ENCODE results near the gene LRIT2.
A peak's percentile ranks its signal among the peaks of the same experiment; 100 is the strongest.

The LRIT2 gene

DNA sequence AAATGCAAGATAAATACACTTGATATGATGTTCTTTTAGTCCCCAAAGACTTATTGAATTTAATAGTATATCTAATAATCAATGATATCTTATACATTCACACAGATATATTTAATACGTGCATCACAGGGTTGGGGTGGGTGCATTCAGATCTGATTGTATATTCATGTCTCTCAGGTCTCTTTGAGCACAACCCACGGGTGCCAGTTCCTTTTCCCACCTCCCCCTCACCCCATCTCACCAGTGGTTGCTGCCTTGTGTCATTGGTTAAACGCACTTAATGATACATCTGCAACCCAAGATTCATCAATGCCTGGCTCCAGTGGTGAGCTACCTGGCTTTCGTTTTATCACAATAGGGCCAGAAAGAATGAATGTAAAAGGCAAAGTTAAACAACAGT lies 9.8 kb upstream of the LRIT2 start:
- no peak for ATAC-seq (replicated peaks; ENCODE audit: extremely low read depth, poor library complexity, severe bottlenecking)
- DNase-seq (ENCODE audit: low spot score in 2 of 2): no peak
- Mint-ChIP-seq H3K36me3 (ENCODE audit: insufficient read depth) (no peaks in the 10 kb centered on the region), H3K27me3 (peaks cover 40% of the 10 kb centered on the region), H3K27ac (ENCODE audit: low read depth) (no peak overlapping the region), H3K4me1 (no peaks in the 10 kb centered on the region), H3K9me3 (no peaks in the 10 kb centered on the region), H3K4me3 (no peak overlapping the region)

DNA sequence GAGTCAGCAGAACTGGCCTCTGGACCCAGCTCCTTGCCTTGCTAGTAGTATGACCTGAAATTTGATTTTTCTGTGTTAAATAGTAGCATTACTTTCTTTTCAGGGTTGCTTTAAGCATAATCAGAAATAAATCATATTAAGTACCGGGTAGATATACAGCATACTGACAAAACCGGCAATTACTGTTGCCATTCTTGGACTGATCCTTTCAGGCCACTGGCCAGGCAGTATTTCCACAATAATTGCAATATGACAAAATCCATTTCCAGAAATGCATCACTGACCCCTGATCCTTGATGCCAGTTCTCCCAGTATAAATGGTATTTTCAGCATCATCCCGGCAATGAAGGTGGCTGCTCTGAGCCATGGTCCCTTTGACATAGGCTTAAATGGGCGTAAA lies 9.1 kb upstream of the LRIT2 start:
- no peaks in the 10 kb centered on the region for H3K4me1 Mint-ChIP-seq
- peaks cover 39% of the 10 kb centered on the region for H3K27me3 Mint-ChIP-seq
- no peak for ATAC-seq (replicated peaks; ENCODE audit: extremely low read depth, poor library complexity, severe bottlenecking)
- no peaks in the 10 kb centered on the region for H3K36me3 Mint-ChIP-seq (ENCODE audit: insufficient read depth)
- H3K9me3 Mint-ChIP-seq: no peaks in the 10 kb centered on the region
- H3K4me3 Mint-ChIP-seq: no peak overlapping the region
- no peak overlapping the region for H3K27ac Mint-ChIP-seq (ENCODE audit: low read depth)
- DNase-seq (ENCODE audit: low spot score in 2 of 2): no peak

DNA sequence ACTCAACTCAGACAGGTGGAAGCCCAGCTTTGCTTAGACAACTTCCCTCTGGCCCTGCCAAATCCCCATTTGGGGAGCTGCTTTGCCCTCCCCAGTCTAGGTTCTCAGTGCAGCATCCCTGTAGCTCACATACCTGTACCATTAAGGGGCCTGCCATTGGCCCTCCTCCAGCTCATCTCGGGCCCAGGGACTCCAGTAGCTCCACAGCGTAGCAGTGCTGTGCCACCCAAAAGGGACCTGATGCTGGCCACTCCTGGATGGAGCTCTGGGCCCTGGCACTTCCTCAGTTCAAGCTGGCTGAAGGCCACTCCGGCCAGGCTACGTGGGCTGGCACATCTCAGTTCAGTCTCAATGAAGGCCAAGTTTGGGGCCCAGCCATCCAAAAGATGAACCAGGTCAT lies 8.6 kb upstream of the LRIT2 start:
- ATAC-seq (replicated peaks; ENCODE audit: extremely low read depth, poor library complexity, severe bottlenecking) (no peak), DNase-seq (ENCODE audit: low spot score in 2 of 2) (no peak)
- Mint-ChIP-seq H3K4me3 (no peak overlapping the region), H3K9me3 (no peaks in the 10 kb centered on the region), H3K4me1 (no peaks in the 10 kb centered on the region), H3K27ac (ENCODE audit: low read depth) (no peak overlapping the region), H3K36me3 (ENCODE audit: insufficient read depth) (no peaks in the 10 kb centered on the region), H3K27me3 (peaks cover 39% of the 10 kb centered on the region)

DNA sequence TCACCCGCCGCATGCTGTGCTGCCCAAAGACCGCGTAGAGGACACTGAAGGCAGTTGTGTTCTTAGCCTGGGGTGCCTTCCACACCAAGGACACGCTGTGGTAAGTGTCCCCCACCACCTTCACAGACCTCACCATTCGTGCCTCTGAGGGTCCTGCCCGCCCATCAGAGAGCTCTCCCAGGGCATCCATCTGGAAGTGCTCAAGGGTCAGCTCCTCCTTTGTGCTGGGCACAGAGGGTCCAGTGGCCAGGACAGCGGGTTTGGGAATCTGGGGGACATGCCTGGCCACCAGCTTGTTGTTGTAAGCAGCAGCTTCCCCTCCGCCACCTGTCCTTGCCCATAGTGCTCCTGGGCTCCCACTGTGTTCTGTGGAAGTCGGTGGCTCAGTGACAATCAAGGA lies 7.0 kb upstream of the LRIT2 start:
- no peak for ATAC-seq (replicated peaks; ENCODE audit: extremely low read depth, poor library complexity, severe bottlenecking)
- DNase-seq (ENCODE audit: low spot score in 2 of 2): no peak
- no peak overlapping the region for H3K4me3 Mint-ChIP-seq
- no peaks in the 10 kb centered on the region for H3K9me3 Mint-ChIP-seq
- no peak overlapping the region for H3K27ac Mint-ChIP-seq (ENCODE audit: low read depth)
- H3K4me1 Mint-ChIP-seq: no peaks in the 10 kb centered on the region
- peaks cover 52% of the 10 kb centered on the region for H3K27me3 Mint-ChIP-seq
- H3K36me3 Mint-ChIP-seq (ENCODE audit: insufficient read depth): no peaks in the 10 kb centered on the region

DNA sequence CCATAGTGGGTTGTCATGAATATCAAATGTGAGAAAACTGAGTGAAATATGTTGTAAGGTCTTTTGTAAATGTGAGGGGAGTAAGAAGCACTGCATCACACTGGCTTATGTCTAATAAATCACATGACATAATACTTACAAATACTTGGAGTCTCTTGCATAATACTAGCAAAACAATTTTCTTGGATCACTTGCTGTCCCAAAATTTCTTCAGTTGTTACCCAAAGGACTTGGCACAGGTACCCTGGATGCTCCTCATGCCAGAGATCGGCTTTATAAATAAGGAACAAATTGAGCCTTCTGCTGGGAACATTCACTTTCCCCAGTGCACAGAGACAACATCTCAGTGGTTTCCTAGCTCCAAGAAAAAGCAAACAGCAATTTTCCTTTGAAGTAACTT lies 5.0 kb upstream of the LRIT2 start:
- peaks cover 59% of the 10 kb centered on the region for H3K27me3 Mint-ChIP-seq
- no peak overlapping the region for H3K4me3 Mint-ChIP-seq
- H3K27ac Mint-ChIP-seq (ENCODE audit: low read depth): no peak overlapping the region
- ATAC-seq (replicated peaks; ENCODE audit: extremely low read depth, poor library complexity, severe bottlenecking) (no peak), DNase-seq (ENCODE audit: low spot score in 2 of 2) (no peak)
- H3K4me1 Mint-ChIP-seq: no peaks in the 10 kb centered on the region
- H3K9me3 Mint-ChIP-seq: no peaks in the 10 kb centered on the region
- no peaks in the 10 kb centered on the region for H3K36me3 Mint-ChIP-seq (ENCODE audit: insufficient read depth)

DNA sequence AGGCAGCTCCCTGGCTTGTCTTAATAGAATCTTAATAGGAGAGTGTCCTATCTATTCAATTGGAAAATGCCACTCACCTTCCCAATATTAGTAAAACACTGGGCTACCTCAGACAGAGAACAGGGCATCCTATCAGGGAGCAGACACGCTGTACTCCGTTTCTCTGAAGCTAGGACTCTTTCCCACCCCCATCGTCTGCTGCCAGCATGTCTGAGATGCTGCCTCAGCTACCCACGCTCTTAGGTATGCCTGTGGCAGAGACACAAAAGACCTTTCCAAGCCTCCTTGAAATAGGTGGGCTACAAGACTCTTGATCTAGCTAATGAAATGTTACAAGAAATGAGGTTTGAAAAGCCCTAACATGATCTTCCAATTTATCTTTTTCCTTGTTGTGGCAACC lies 2.5 kb upstream of the LRIT2 start:
- Mint-ChIP-seq H3K4me1 (no peaks in the 10 kb centered on the region), H3K27ac (ENCODE audit: low read depth) (no peak overlapping the region), H3K4me3 (no peak overlapping the region), H3K9me3 (no peaks in the 10 kb centered on the region), H3K27me3 (peaks cover 70% of the 10 kb centered on the region), H3K36me3 (ENCODE audit: insufficient read depth) (no peaks in the 10 kb centered on the region)
- ATAC-seq (replicated peaks; ENCODE audit: extremely low read depth, poor library complexity, severe bottlenecking): no peak
- no peak for DNase-seq (ENCODE audit: low spot score in 2 of 2)

DNA sequence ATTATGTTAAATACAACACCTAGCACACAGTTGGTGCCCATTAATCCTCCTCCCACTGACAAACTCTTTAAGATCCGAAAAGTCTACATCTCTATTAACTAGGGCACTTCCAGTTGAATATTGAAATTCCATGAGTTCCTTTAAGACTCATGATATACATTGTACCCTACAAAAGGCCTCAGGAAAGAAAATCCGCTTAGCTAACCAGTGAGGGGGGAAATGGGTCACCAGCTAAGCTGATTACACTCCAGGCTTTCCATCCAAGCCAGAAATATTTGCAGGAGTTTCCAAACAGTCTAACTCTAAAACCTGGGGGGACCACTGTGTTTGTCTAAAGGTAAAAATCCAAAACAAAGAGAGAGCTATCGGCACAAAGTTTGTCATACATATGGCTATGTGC lies 1.3 kb upstream of the LRIT2 start:
- Mint-ChIP-seq H3K27me3 (peaks cover 72% of the 10 kb centered on the region), H3K4me3 (no peak overlapping the region), H3K36me3 (ENCODE audit: insufficient read depth) (no peaks in the 10 kb centered on the region), H3K27ac (ENCODE audit: low read depth) (no peak overlapping the region), H3K9me3 (no peaks in the 10 kb centered on the region), H3K4me1 (no peaks in the 10 kb centered on the region)
- DNase-seq (ENCODE audit: low spot score in 2 of 2) (no peak), ATAC-seq (replicated peaks; ENCODE audit: extremely low read depth, poor library complexity, severe bottlenecking) (no peak)

DNA sequence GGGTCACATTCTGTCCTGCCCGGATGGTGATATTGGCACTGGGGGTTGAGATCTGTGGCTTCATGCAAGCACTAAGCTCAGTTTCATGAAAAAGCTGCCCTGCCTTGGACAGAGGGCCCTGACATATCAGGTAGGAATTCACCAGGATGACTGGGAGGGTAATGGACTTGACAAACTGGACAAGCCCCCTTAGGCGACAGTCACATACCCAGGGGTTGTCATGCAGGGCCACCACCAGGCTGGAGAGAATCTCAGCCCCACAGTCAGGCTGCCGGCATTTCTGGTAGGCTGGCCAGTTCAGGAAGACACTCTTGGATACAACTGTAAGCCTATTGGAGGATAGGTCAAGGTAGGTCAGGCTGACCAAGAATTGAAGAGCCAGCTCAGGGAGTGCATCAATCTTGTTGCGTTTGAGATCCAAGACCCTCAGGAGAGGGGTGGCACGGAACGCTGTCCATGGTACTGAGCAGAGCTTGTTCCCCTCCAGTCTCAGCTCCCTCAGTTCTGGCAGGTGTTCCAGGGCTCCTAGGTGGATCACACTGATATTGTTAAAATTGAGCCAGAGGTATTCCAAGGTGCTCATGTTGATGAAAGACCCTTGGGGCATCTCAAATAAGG lies 824 bp downstream of the LRIT2 start:
- H3K4me1 Mint-ChIP-seq: no peaks in the 10 kb centered on the region
- peaks cover 67% of the 10 kb centered on the region for H3K27me3 Mint-ChIP-seq
- H3K4me3 Mint-ChIP-seq: no peak overlapping the region
- no peaks in the 10 kb centered on the region for H3K36me3 Mint-ChIP-seq (ENCODE audit: insufficient read depth)
- H3K9me3 Mint-ChIP-seq: peaks cover under 1% of the 10 kb centered on the region
- no peak for ATAC-seq (replicated peaks; ENCODE audit: extremely low read depth, poor library complexity, severe bottlenecking)
- no peak for DNase-seq (ENCODE audit: low spot score in 2 of 2)
- H3K27ac Mint-ChIP-seq (ENCODE audit: low read depth): no peak overlapping the region

DNA sequence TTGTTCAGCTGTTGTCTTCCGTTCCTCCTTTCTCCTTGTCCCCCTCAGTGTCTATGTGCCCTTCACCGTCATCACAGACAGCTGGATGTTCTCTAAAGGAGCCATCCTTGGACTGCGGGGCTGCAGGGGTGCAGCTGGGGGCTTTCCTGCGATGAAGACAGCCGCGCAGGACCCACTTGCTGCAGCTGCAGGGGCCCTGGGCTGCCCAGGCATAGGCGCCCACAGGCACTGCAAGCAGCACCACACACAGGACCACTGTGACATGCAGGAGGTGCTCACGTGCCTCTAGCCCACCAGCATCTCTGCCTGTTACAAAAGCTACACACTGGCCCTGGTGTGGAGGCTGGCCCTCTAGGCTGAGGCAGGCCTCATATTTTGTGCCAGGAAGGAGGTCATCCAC lies 3.4 kb downstream of the LRIT2 start:
- peaks cover 41% of the 10 kb centered on the region for H3K27me3 Mint-ChIP-seq
- H3K4me3 Mint-ChIP-seq: no peak overlapping the region
- ATAC-seq (replicated peaks; ENCODE audit: extremely low read depth, poor library complexity, severe bottlenecking) (no peak), DNase-seq (ENCODE audit: low spot score in 2 of 2) (no peak)
- peaks cover 5% of the 10 kb centered on the region for H3K9me3 Mint-ChIP-seq
- no peak overlapping the region for H3K27ac Mint-ChIP-seq (ENCODE audit: low read depth)
- no peaks in the 10 kb centered on the region for H3K4me1 Mint-ChIP-seq
- H3K36me3 Mint-ChIP-seq (ENCODE audit: insufficient read depth): no peaks in the 10 kb centered on the region

DNA sequence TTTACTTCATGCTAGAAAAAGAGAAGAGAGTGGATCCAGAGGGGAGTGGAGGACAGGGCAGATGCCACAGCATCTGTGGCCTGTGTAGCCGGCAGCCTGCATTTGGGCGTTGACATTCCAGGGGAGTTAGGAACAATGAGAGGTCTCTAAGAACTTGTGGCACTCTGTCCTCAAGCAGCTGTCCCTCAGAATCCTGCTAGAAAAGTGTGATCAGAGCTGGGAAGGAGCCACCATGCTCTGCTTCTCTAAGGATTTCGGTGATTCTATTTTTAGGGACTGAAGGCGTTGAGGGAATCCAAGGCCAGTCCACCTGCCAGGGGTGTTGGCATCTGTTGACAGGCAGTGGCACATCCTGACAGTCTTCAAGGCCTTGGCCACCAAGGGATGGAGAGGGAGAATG lies 7.6 kb downstream of the LRIT2 start:
- peaks cover 1% of the 10 kb centered on the region for H3K36me3 Mint-ChIP-seq (ENCODE audit: insufficient read depth)
- H3K4me3 Mint-ChIP-seq: no peak overlapping the region
- no peaks in the 10 kb centered on the region for H3K4me1 Mint-ChIP-seq
- no peak for DNase-seq (ENCODE audit: low spot score in 2 of 2)
- H3K27ac Mint-ChIP-seq (ENCODE audit: low read depth): no peak overlapping the region
- H3K9me3 Mint-ChIP-seq: peaks cover 5% of the 10 kb centered on the region
- H3K27me3 Mint-ChIP-seq: peaks cover 10% of the 10 kb centered on the region
- no peak for ATAC-seq (replicated peaks; ENCODE audit: extremely low read depth, poor library complexity, severe bottlenecking)

DNA sequence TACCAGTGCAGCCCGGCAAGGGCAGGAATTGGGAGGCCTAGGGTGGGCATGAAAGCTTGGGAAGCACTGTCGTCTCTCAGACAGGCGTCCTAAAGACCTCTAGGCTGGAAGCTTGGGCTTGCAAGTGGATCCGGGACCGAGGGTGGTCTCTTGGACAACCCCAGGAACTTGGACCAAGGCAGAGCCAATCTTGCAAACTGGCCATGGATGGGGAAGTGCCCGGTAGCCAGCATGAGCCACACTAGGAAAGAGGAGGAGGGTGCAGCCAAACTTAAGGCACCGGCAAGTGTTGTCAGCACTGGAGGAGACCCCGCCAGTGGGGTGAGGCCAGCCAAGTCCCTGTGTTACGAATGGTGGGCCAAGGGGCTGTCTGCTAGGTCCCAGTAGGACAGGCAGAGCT lies 8.5 kb downstream of the LRIT2 start:
- Mint-ChIP-seq H3K4me1 (no peaks in the 10 kb centered on the region), H3K27me3 (peaks cover under 1% of the 10 kb centered on the region), H3K9me3 (peaks cover 5% of the 10 kb centered on the region), H3K27ac (ENCODE audit: low read depth) (no peak overlapping the region), H3K4me3 (no peak overlapping the region), H3K36me3 (ENCODE audit: insufficient read depth) (peaks cover 3% of the 10 kb centered on the region)
- DNase-seq (ENCODE audit: low spot score in 2 of 2) (no peak), ATAC-seq (replicated peaks; ENCODE audit: extremely low read depth, poor library complexity, severe bottlenecking) (no peak)

DNA sequence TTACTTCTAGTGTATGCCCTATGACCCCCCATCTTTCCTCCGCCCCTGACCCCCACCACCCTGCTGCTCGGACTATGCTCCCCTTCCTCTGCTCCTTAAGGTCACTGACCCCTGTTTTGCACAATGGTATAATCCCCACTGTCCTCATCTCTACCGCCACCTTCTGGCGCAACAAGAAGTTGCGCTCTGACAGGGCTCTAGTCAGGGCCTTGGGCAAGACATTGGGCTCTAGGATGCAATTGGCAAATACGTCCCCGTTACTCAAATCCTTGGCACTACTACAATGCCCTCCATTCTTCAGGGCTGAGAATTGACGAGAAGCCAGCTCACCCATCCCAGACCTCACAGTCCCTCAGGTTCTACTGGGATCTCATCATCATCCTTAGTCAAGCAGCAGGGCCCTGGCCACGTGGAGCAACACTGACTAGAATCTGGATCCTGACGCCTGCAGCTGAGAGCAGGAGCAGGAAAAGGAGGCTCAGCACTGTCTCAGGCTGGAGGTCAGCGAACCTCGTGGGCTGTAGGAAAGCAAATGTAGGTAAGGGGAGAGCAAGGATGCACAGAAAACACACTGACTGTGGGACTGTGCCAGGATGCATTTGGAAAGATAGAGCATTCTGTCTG lies 10.6 kb downstream of the LRIT2 start:
- Mint-ChIP-seq H3K27me3 (no peaks in the 10 kb centered on the region), H3K4me1 (no peaks in the 10 kb centered on the region), H3K9me3 (peaks cover 5% of the 10 kb centered on the region), H3K36me3 (ENCODE audit: insufficient read depth) (peaks cover 3% of the 10 kb centered on the region), H3K27ac (ENCODE audit: low read depth) (no peak overlapping the region), H3K4me3 (peak overlapping the region; percentile 0)
- ATAC-seq (replicated peaks; ENCODE audit: extremely low read depth, poor library complexity, severe bottlenecking) (peak; percentile 46), DNase-seq (ENCODE audit: low spot score in 2 of 2) (no peak)

DNA sequence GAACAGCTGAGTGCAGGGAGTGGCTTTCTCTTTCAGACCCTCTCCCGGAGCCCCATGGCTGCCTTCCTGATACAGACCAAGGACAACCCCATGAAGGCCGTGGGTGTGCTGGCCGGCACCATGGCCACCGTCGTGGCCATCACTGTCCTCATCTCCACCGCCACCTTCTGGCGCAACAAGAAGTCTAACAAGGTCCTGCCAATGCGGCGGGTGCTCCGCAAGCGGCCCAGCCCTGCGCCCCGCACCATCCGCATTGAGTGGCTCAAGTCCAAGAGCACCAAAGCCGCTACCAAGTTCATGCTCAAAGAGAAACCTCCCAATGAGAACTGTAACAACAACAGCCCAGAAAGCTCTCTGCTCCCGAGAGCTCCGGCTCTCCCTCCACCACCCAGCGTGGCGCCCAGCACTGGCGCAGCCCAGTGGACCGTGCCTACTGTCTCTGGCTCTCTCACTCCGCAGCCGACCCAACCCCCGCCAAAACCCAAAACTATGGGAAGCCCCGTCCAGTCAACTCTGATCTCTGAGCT lies 11.2 kb downstream of the LRIT2 start:
- H3K27me3 Mint-ChIP-seq: no peaks in the 10 kb centered on the region
- H3K4me3 Mint-ChIP-seq: peak overlapping the region; percentile 0
- H3K36me3 Mint-ChIP-seq (ENCODE audit: insufficient read depth): peaks cover 3% of the 10 kb centered on the region
- H3K9me3 Mint-ChIP-seq: peaks cover under 1% of the 10 kb centered on the region
- DNase-seq (ENCODE audit: low spot score in 2 of 2) (no peak), ATAC-seq (replicated peaks; ENCODE audit: extremely low read depth, poor library complexity, severe bottlenecking) (no peak)
- no peaks in the 10 kb centered on the region for H3K4me1 Mint-ChIP-seq
- no peak overlapping the region for H3K27ac Mint-ChIP-seq (ENCODE audit: low read depth)
